Endothelial cell of umbilical vein (primary cell): ENCODE measurements around the gene SEMA7A. TPM values are rescaled to one million over a fixed set of nuclear protein-coding genes. Genes with fewer than 3 reads are reported as not detected.

Source experiments
- BruUV-seq: library from RNA; stranded (reverse); fragments of 400-500 nt; replicated peaks from 2 replicates; lab custom pipeline; 2021; lab: Mats Ljungman, UMichigan
- CTCF ChIA-PET: fragments of 300-600, 350-600 bp; sonication (Branson Sonifier 250); formaldehyde crosslinking; loops from one replicate; lab custom pipeline; 2021; ENCODE audit warnings: antibody characterized with exemption, inconsistent platforms; lab: Charles Lee
- POLR2A ChIA-PET: fragments of 300-600, 350-600 bp; sonication (Branson Sonifier 250); formaldehyde crosslinking; loops from one replicate; lab custom pipeline; 2021; ENCODE audit warnings: antibody characterized with exemption, inconsistent platforms; lab: Charles Lee
- DNase-seq: peaks from one replicate; pipeline ENCODE4 v3.0.0-alpha.2; 2011; ENCODE audit warnings: low read depth, low spot score
- FAIRE-seq: peaks from 2 replicates; lab custom pipeline; 2011; peaks lifted over from hg19 to GRCh38; lab: Jason Lieb, UNC
- H2AFZ ChIP-seq: 2 replicates; pipeline ENCODE4 v1.6.0; 2012; ENCODE audit warnings: low read depth, low read length, control low read depth, inconsistent platforms
- H3K27ac ChIP-seq: 2 replicates; pipeline ENCODE4 v1.5.1; 2011; ENCODE audit warnings: low read depth, mild to moderate bottlenecking, control low read depth, low read length, moderate library complexity; ENCODE audit not compliant: insufficient read depth
- H3K27me3 ChIP-seq, 2 experiments: 2 replicates each; pipeline versions ENCODE4 v1.6.0 to v1.6.1; 2011; ENCODE audit warnings: low read length in 2 of 2, mixed read lengths in 1 of 2; ENCODE audit not compliant: control insufficient read depth in 2 of 2, insufficient read depth in 2 of 2
- H3K36me3 ChIP-seq, 2 experiments: 2 replicates in 1 of 2; 3 replicates in 1 of 2; pipeline ENCODE4 v1.5.1; 2011; ENCODE audit warnings: low read length in 2 of 2, mild to moderate bottlenecking in 1 of 2, moderate library complexity in 1 of 2; ENCODE audit not compliant: control insufficient read depth in 2 of 2, insufficient read depth in 2 of 2; ENCODE audit errors: extremely low read depth in 1 of 2
- H3K4me1 ChIP-seq: 3 replicates; pipeline ENCODE4 v1.5.1; 2011; ENCODE audit warnings: mild to moderate bottlenecking, low read length; ENCODE audit not compliant: control insufficient read depth, insufficient read depth; ENCODE audit errors: extremely low read depth
- H3K4me2 ChIP-seq: 2 replicates; pipeline ENCODE4 v1.6.1; 2011; ENCODE audit warnings: low read length, control low read depth, mixed read lengths; ENCODE audit not compliant: insufficient read depth
- H3K4me3 ChIP-seq, 3 experiments: fragments of 200-600 bp in 1 of 3; sonication (generic), shearing (Covaris generic) in 1 of 3; replicated peaks in 1 of 3; 2 replicates each; pipeline ENCODE4 v1.5.1; 2011 to 2016; ENCODE audit warnings: control low read depth in 3 of 3, low read length in 3 of 3, mild to moderate bottlenecking in 2 of 3, inconsistent platforms in 1 of 3, low read depth in 1 of 3, moderate library complexity in 1 of 3; ENCODE audit not compliant: insufficient read depth in 1 of 3
- H3K79me2 ChIP-seq: 2 replicates; pipeline ENCODE4 v1.6.0; 2012; ENCODE audit warnings: low read length, inconsistent platforms; ENCODE audit not compliant: control insufficient read depth, insufficient read depth
- H3K9ac ChIP-seq: replicated peaks from 2 replicates; pipeline ENCODE3; 2011; ENCODE audit warnings: low read length, control low read depth; ENCODE audit not compliant: insufficient read depth; ENCODE audit errors: extremely low read depth
- H3K9me1 ChIP-seq: replicated peaks from 3 replicates; pipeline ENCODE4 v1.6.0; 2011; ENCODE audit warnings: mild to moderate bottlenecking, low read length; ENCODE audit not compliant: control insufficient read depth, insufficient read depth; ENCODE audit errors: extremely low read depth
- H3K9me3 ChIP-seq: replicated peaks from 2 replicates; pipeline ENCODE4 v1.5.1; 2012; ENCODE audit warnings: low read length, inconsistent platforms; ENCODE audit not compliant: control insufficient read depth, insufficient read depth
- H4K20me1 ChIP-seq: replicated peaks from 2 replicates; pipeline ENCODE3; 2011; ENCODE audit warnings: mild to moderate bottlenecking, low read length; ENCODE audit not compliant: control insufficient read depth, insufficient read depth; ENCODE audit errors: extremely low read depth
- EZH2 ChIP-seq: IDR thresholded peaks from 2 replicates; pipeline ENCODE4 v1.6.1; 2012; ENCODE audit warnings: borderline replicate concordance, low read depth, mild to moderate bottlenecking, moderate library complexity, low read length, inconsistent platforms; ENCODE audit not compliant: severe bottlenecking
- JUN ChIP-seq: IDR thresholded peaks from 2 replicates; pipeline ENCODE4 v1.6.1; 2011; ENCODE audit warnings: borderline replicate concordance, low read depth; ENCODE audit not compliant: insufficient read length, insufficient read depth
- MAX ChIP-seq: IDR thresholded peaks from 2 replicates; pipeline ENCODE4 v1.6.1; 2011; ENCODE audit not compliant: insufficient read depth, insufficient read length
- POLR2AphosphoS5 ChIP-seq: IDR thresholded peaks from 2 replicates; pipeline ENCODE4 v1.6.1; 2012; ENCODE audit warnings: low read depth, mild to moderate bottlenecking, control low read depth, low read length, moderate library complexity; ENCODE audit not compliant: insufficient read depth
- dilution Hi-C: fragments of 300-500 bp; cut with MboI; formaldehyde crosslinking; loops from one replicate; pipeline ENCODE4 v1.15.0; 2019; ENCODE audit warnings: low sequenced_read_pairs; ENCODE audit not compliant: extremely low pct_ligation_motif_present
- intact Hi-C: fragments of 100-400 bp; cut with micrococcal nuclease; formaldehyde crosslinking; loops from one replicate; pipeline ENCODE4 v1.10.0; 2022
- polyA plus RNA-seq, 4 experiments: library from polyadenylated mRNA; depleted of rRNA in 3 of 4; stranded (reverse) in 3 of 4; unstranded in 1 of 4; fragments of >200 nt; gene quantifications; 2 replicates each; pipeline versions ENCODE4 v1.2.1 to v1.2.3, GENCODE V29; 2011 to 2012; ENCODE audit warnings: missing spikeins in 1 of 4
- total RNA-seq: library from RNA; stranded (reverse); gene quantifications from 2 replicates; pipeline ENCODE4 v1.2.3, GENCODE V29; 2021

The SEMA7A gene
- total and polyA plus RNA-seq, 2 donors (not counting 3 experiments of a cell fraction or from before 2014, with no cell fraction given) = 1.7 to 2.0 TPM

- Histone ChIP-seq H3K9me1 (no peaks in the 10 kb centered on the region), H3K9me3 (no peaks in the 10 kb centered on the region), H2AFZ (no peak overlapping the region), H3K27ac (peak overlapping the region; percentile 43), H3K4me1 (peaks cover 28% of the 10 kb centered on the region), H3K9ac (no peak overlapping the region), H4K20me1 (no peaks in the 10 kb centered on the region), H3K4me3 (no peak overlapping the region), H3K4me2 (no peak overlapping the region), H3K27me3 (no peaks in the 10 kb centered on the region), H3K79me2 (no peaks in the 10 kb centered on the region), H3K36me3 (no peaks in the 10 kb centered on the region)
- DNase-seq (peak; percentile 39), FAIRE-seq (peak; percentile 90)
- CTCF ChIA-PET = interaction anchor here (0.5 to 13.9 kb wide), 16 partner anchors 10 to 385 kb away, joined by 3 to 313 read pairs (median 6); partner anchors contain the start of genes SEMA7A and UBL7
- dilution Hi-C loops = no loop called here
- POLR2A ChIA-PET = interaction anchor here (0.6 to 0.8 kb wide), 2 partner anchors 16 to 46 kb away, joined by 3 read pairs; no protein-coding TSS in a partner anchor
- TF ChIP-seq JUN (peak; percentile 18), EZH2 (no peak)
- intact Hi-C loops = loop anchor here (1.0 kb wide), 2 partner anchors 48 to 161 kb away; partner anchors contain the start of gene SEMA7A
- no TSS peak for BruUV-seq
These were observed 48.0 kb downstream of the SEMA7A start for GRCh38 chr15:74385733-74386132.

GRCh38 chr15:74384881-74385643 is 48.7 kb downstream of the SEMA7A start:
- H3K36me3 ChIP-seq = no peaks in the 10 kb centered on the region
- no peaks in the 10 kb centered on the region for H3K9me1 ChIP-seq
- peaks cover 28% of the 10 kb centered on the region for H3K4me1 ChIP-seq
- peak; percentile 24 for TF ChIP-seq POLR2AphosphoS5
- TF ChIP-seq MAX = no peak
- dilution Hi-C loops = no loop called here
- H3K27me3 ChIP-seq = no peaks in the 10 kb centered on the region
- CTCF ChIA-PET = interaction anchor here (0.5 to 13.9 kb wide), 21 partner anchors 9 to 386 kb away, joined by 3 to 313 read pairs (median 4); partner anchors contain the start of genes SEMA7A and UBL7
- DNase-seq (peak; percentile 43), FAIRE-seq (peak; percentile 86)
- no peaks in the 10 kb centered on the region for H3K79me2 ChIP-seq
- no peaks in the 10 kb centered on the region for H4K20me1 ChIP-seq
- no peaks in the 10 kb centered on the region for H3K9me3 ChIP-seq
- no TSS peak for BruUV-seq
- POLR2A ChIA-PET = no interaction called here
- intact Hi-C loops = loop anchor here (1.0 kb wide), 2 partner anchors 48 to 161 kb away; partner anchors contain the start of gene SEMA7A
- no peak overlapping the region for H3K9ac ChIP-seq
- H2AFZ ChIP-seq = no peak overlapping the region
- H3K4me2 ChIP-seq = peak overlapping the region; percentile 12
- H3K27ac ChIP-seq = peak overlapping the region; percentile 43
- H3K4me3 ChIP-seq = no peak overlapping the region
